HG03039 (cell line): Measurements from ENCODE around the gene SAXO2.
"Not testable (repeated sequence)": the region's sequence is repeated elsewhere in the genome, so short reads cannot be mapped to it uniquely, and the experiment has no call there.

Experiments used
- ATAC-seq: cut with Tn5 transposase; IDR thresholded peaks from one replicate; pipeline ENCODE4 v1.9.1; 2021; ENCODE audit warnings: mild to moderate bottlenecking, moderate library complexity; ENCODE audit not compliant: unreplicated experiment

The SAXO2 gene

DNA sequence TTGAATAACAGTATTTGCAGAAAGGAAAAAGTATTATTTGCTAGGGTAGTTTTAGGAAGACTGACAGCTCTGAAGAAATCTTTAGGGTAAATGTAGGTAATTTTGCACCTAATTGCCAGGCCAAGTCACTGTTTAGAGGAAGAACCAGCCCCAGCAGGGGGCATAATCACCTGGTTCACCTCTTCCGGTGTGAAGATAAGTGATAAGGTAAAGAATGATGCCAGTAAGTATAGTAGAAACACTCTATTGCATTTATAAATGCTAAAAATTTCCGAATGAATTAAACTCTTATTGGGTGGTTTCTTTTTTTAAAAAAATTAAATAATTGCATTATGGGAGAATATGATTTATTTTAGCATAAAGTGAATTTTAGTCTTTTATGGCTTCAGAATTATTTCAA, 21.8 kb downstream of the SAXO2 start:
- ATAC-seq, result not testable (repeated sequence)

- peak; percentile 79 for ATAC-seq
These were observed 23.9 kb downstream of the SAXO2 start for GRCh38 chr15:82286475-82286874.

DNA sequence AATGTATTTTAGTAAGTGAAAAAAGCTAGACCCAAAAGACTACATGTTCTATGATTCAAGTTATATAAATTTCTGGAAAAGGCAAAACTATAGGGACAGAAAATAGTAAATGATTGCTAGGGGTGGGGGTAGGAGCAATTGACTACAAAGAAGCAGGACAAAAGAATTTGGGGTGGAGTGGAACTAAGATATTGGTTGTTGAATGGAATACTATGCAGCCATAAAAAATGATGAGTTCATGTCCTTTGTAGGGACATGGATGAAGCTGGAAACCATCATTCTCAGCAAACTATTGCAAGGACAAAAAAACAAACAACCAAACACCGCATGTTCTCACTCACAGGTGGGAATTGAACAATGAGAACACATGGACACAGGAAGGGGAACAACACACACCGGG, 25.6 kb downstream of the SAXO2 start:
- not testable (repeated sequence) for ATAC-seq

DNA sequence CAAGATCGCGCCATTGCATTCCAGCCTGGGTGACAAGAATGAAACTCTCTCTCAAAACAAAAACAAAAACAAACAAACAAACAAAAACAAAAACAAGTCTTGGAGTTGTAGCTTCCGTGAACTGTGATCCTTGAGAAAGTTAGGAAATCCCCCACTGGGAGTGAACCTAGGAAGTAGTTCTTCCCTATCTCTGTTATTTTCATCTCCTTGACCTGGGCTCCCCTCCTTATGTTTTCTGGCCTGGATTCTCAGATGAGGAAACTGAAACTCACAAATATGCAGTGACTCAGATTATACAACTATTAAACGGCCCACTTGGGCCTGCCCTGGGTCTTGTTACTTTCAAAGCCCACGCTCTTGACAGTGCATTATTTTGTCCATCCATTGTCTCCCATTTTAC, 29.7 kb downstream of the SAXO2 start:
- no peak for ATAC-seq

- no peak for ATAC-seq
These were observed 31.6 kb downstream of the SAXO2 start for GRCh38 chr15:82294061-82294690.

- ATAC-seq, result no peak
These were observed 34.9 kb downstream of the SAXO2 start for GRCh38 chr15:82297546-82297945.

DNA sequence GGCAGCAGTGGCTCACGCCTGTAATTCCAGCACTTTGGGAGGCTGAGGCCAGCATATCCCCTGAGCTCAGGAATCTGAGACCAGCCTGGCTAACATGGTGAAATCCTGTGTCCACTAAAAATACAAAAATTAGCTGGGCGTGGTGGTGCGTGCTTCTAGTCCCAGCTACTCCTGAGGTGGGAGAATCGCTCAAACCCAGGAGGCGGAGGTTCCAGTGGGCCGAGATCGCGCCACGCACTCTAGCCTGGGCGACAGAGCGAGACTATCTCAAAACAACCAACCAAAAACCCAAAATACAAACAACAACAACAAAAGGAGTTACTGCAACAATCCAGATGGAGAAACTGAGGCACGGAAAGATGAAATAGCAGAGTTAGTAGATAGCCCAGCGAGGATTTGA, 35.4 kb downstream of the SAXO2 start:
- ATAC-seq, result no peak

GRCh38 chr15:82298520-82298919, 35.9 kb downstream of the SAXO2 start:
- no peak for ATAC-seq

DNA sequence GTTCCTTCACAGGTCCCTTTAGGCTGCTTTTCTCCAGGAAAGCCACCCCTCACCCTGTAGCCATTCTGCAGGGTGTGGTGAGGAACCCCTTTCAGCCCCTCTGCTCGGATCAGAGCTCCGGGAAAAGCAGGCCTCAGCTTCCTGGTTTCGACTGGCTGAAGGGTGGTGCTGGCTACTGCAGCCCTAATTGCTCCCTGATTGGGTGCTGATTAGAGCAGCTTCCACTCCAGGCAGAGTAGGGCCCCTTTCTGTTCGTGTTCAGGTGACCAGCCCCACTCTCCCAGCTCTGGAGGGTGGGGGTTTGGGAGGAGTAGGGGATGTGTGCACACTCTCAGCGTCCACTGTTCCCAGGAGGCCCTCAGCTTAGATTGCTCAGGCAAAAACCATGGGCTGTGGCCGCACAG, 36.9 kb downstream of the SAXO2 start:
- ATAC-seq, result not testable (repeated sequence)

GRCh38 chr15:82300326-82300725, 37.7 kb downstream of the SAXO2 start:
- ATAC-seq, result not testable (repeated sequence)

GRCh38 chr15:82300883-82301282, 38.3 kb downstream of the SAXO2 start:
- no peak for ATAC-seq

DNA sequence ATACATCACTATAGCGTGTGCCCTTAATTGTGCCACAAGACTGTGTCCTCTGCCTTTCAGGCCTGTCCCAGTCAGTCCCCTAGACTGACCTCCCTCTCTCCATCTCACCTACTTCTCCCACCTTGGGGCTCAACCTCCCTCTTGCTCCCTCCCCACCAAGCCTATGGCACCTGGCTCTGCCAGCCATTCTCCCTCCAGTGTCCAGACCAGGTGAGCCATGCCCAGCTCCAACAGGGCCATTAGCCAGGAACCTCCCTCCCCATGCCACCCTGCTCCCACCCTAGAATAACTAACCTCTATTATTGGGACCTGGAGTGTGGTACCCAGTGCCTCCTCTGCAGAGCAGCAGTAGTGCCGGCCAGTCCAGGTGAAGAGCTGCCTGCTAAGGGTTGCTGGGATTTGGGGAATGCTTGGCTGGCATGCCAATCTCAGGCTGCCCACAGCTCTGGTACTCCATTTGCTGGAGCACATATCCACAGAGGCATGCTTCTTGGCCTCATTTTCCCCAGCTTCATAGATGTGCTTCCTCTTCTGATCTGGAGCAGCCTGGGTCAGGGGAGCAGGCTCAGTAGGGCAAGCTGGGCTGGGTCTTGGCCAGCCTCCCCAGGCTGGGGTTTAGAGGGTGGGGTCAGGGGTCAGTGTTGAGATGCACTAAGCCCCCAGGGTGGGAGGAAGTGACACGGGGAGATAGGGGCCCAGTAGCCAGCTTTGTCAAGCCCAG, 38.8 kb downstream of the SAXO2 start:
- ATAC-seq, result no peak

DNA sequence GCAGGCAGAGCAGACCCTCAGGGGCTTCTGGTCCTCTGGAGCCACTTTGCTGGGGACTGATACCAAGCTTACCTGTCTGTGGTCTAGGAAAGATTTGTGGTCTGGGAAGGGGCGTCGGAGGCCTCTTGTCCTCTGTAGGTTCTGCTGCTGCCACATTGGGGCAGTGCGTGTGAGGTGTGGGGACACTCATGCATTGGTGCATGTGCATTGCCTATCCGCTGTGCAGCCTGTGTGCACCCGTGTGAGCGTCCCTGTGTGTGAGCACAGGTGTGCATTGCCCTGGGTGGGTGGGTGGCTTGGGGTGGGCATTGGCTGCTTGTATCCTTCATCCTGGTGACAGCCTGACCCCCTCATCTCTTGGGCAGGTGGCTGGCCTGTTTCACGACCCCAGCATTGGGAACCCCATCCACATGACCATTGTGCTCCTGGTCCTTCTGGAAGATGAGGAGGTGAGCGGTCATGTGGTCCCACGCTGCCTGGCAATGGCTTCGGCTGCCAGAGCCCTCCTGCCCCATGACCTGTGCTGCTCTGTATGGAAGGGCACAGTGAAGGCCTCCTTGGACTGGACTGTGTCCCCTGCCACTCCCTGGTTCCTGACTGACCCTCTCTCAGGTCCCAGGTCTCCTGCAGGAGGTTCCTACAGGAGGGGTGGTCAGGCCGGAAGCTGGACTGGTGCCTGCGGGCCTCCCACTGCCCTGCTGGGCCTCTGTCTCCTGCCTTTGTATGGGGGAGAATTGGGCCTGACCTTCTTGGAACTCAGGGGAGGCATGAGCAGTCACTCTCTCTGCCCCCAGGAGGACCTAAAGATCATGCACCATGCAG, 41.5 kb downstream of the SAXO2 start:
- no peak for ATAC-seq

GRCh38 chr15:82304778-82305090, 42.1 kb downstream of the SAXO2 start:
- no peak for ATAC-seq

DNA sequence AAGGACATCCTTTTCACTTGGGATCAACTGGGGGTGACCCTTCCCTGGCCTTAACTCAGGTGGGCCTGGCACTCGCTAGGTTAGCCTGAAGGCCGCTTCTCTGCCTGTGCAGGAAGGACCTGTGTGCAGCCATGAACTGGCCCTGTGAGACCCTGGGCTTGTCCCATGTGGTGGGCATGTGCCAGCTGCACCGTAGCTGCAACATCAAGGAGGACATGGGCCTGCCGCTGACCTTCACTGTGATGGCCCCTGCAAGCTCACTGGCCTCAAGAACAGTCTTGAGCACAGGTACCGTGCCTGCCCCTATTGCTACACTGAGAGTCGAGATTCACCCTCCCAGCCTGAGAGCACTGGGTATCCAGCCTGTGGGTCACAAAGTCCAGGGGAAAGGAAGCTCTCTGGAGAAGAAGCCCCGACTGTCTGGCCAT, 43.0 kb downstream of the SAXO2 start:
- ATAC-seq, result no peak

DNA sequence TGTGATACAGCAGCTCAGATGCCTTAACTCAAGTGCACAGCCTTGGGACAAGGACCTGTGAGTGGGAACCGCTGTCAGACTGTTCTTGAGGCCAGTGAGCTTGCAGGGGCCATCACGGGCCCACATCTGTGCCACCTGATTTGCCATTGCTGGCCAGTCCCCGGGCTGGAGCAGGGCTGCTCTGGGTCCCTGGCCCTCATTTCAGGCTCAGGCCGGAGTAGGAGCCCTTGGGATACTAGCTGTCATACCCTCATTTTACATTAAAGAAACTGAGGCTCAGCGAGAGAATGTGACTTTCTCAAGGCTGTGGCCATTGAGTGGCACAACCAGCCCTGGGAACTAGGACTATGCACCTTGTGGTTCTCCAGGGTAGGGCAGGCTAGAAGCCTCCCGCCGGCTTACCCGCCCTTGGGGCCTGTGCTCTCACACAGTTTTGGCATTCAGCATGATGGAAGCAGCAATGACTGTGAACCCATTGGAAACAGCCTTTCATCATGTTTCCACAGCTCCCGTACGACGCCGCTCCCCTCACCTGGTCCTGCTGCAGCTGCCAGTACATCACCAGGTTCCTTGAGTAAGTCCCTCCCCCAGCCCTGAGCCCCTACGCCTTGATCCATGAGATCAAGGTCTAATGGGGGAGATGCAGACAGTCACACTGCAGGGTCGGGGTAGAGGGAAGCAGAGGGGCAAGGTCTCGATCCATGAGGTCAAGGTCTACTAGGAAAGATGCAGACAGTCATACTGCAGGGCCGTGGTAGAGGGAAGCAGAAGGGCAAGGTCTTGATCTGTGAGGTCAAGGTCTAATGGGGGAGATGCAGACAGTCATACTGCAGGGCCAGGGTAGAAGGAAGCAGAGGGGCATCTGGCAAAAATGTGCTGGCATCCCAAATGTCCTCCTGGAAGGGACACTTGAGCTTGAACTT, 44.4 kb downstream of the SAXO2 start:
- no peak for ATAC-seq

- no peak for ATAC-seq
These were observed 45.1 kb downstream of the SAXO2 start for GRCh38 chr15:82307714-82308081.

DNA sequence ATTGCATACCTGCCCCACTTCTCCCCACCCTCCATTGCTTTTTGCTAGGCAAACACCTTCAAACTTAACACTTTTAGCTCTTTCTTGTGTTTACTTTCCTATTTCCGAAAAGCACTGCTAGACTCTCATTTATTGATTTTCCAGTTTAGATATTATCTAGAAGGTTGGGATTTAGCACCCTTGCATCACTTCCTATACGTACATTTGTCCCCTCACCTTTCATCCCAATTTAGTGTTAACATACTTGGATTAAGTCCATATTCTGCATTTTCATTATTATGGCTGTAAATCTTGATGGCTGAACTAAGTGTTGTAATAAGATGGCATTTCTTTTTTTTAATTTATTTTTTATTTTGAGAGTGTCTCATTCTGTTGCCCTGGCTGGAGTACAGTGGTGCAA, 47.2 kb downstream of the SAXO2 start:
- ATAC-seq, result no peak

DNA sequence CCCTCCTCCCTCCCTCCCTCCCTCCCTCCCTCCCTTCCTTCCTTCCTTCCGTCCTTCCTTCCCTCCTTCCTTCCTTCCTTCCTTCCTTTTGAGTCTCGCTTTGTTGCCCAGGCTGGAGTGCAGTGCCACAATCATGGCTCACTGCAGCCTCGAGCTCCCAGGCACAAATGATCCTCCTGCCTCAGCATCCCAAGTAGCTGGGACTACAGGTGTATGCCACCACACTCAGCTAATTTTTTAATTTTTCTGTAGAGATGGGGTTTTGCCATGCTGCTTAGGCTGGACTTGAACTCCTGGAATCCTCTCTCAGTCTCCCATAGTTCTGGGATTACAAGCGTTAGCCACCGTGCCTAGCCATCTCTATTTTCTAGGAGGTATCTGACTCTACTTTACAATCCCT, 48.7 kb downstream of the SAXO2 start:
- not testable (repeated sequence) for ATAC-seq

GRCh38 chr15:82312586-82313349, 50.1 kb downstream of the SAXO2 start:
- ATAC-seq, result no peak
